AG04450 (cell line): ENCODE measurements around the gene RUNX2. TPM values are rescaled to one million over a fixed set of nuclear protein-coding genes. Genes with fewer than 3 reads are reported as not detected.

Experiments used
- CTCF ChIA-PET: fragments of 300-600, 350-600 bp; formaldehyde crosslinking; extraction: SDS; loops from one replicate; lab custom pipeline; 2022; ENCODE audit warnings: antibody characterized with exemption, inconsistent platforms; lab: Charles Lee
- POLR2A ChIA-PET: fragments of 350-600 bp; formaldehyde crosslinking; extraction: SDS; loops from one replicate; lab custom pipeline; 2021; ENCODE audit warnings: antibody characterized with exemption, inconsistent platforms; lab: Yijun Ruan, JAX
- DNase-seq: peaks from one replicate; pipeline ENCODE4 v3.0.0-alpha.2; 2011; ENCODE audit warnings: low read depth, low spot score
- H3K27ac ChIP-seq: one replicate; pipeline ENCODE4 v1.5.1; 2012; ENCODE audit warnings: low read depth, low read length, control low read depth
- H3K27me3 ChIP-seq: one replicate; pipeline ENCODE4 v1.6.0; 2012; ENCODE audit warnings: low read length; ENCODE audit not compliant: control insufficient read depth, insufficient read depth
- H3K4me3 ChIP-seq: 2 replicates; pipeline ENCODE4 v1.5.1; 2011; ENCODE audit warnings: mild to moderate bottlenecking, low read depth, low read length, control low read depth
- H3K9me3 ChIP-seq: 2 replicates; pipeline ENCODE4 v1.5.1; 2012; ENCODE audit warnings: low read length; ENCODE audit not compliant: control insufficient read depth, insufficient read depth
- CTCF ChIP-seq: IDR thresholded peaks from 2 replicates; pipeline ENCODE4 v1.5.1; 2011; ENCODE audit warnings: low read depth, low read length, control low read depth, inconsistent platforms
- polyA plus RNA-seq: library from polyadenylated mRNA; depleted of rRNA; stranded (reverse); fragments of >200 nt; gene quantifications from 2 replicates; pipeline ENCODE4 v1.2.3, GENCODE V29; 2011

Gene RUNX2
- polyA plus RNA-seq, 1 experiment, result 3.4 TPM

- H3K4me3 ChIP-seq, result no peak overlapping the region
- no peak overlapping the region for H3K27ac ChIP-seq
- no peaks in the 10 kb centered on the region for H3K27me3 ChIP-seq
- CTCF ChIA-PET, result no interaction called here
- TF ChIP-seq CTCF, result no peak
- H3K9me3 ChIP-seq, result no peaks in the 10 kb centered on the region
- POLR2A ChIA-PET, result no interaction called here
- no peak for DNase-seq
These were observed 362.7 kb downstream of the RUNX2 start for GRCh38 chr6:45690846-45691245.

- POLR2A ChIA-PET, result no interaction called here
These were observed 363.3 kb downstream of the RUNX2 start for GRCh38 chr6:45691426-45691825.

GRCh38 chr6:45692021-45692420 is 363.9 kb downstream of the RUNX2 start:
- H3K27ac ChIP-seq, result no peak overlapping the region
- no peak for DNase-seq
- TF ChIP-seq CTCF, result no peak
- CTCF ChIA-PET, result no interaction called here
- H3K9me3 ChIP-seq, result no peaks in the 10 kb centered on the region
- H3K27me3 ChIP-seq, result no peaks in the 10 kb centered on the region
- no peak overlapping the region for H3K4me3 ChIP-seq
- POLR2A ChIA-PET, result no interaction called here

More at GRCh38 chr6:45691426-45691825, 363.3 kb downstream of the RUNX2 start:
- Histone ChIP-seq H3K4me3 (no peak overlapping the region), H3K27ac (no peak overlapping the region), H3K9me3 (no peaks in the 10 kb centered on the region), H3K27me3 (no peaks in the 10 kb centered on the region)
- DNase-seq, result no peak
- no peak for TF ChIP-seq CTCF
- CTCF ChIA-PET, result no interaction called here

DNA sequence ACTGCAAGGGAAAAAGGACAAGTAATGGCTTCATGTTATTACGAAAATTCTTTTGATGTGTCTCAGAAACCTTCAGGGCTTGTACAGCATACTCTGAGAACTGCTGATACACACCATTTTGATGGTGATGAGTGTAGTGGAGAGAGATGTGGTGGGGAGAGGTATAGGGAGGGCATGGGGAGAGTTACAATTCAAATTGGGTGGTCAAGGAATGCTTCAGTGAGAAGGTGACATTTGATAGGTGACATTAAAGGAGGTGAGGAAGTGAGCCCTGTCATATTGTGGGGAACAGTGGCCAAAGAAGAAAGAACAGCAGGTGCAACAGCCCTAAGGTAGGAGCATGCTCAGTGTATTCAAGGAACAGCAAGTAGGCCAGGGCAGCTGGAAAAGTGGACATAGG is 368.6 kb downstream of the RUNX2 start:
- POLR2A ChIA-PET, result no interaction called here
- no peak for DNase-seq
- H3K27ac ChIP-seq, result no peak overlapping the region
- H3K4me3 ChIP-seq, result no peak overlapping the region
- no peaks in the 10 kb centered on the region for H3K27me3 ChIP-seq
- no peak for TF ChIP-seq CTCF
- CTCF ChIA-PET, result interaction anchor here (2.8 kb wide), 1 partner anchor 18 kb away, joined by 15 read pairs; no protein-coding TSS in a partner anchor
- peaks cover 4% of the 10 kb centered on the region; the same call in 1 of the 2 replicates for H3K9me3 ChIP-seq

- ChIA-PET POLR2A (interaction anchor here (0.7 to 1.2 kb wide), 3 partner anchors 10 to 252 kb away, joined by 3 read pairs; no protein-coding TSS in a partner anchor), CTCF (interaction anchor here (2.8 kb wide), 1 partner anchor 17 kb away, joined by 15 read pairs; no protein-coding TSS in a partner anchor)
- Histone ChIP-seq H3K27me3 (no peaks in the 10 kb centered on the region), H3K4me3 (no peak overlapping the region), H3K9me3 (peaks cover 4% of the 10 kb centered on the region; the same call in 1 of the 2 replicates), H3K27ac (peak overlapping the region; percentile 76)
- no peak for TF ChIP-seq CTCF
- DNase-seq, result peak; percentile 91
These were observed 369.5 kb downstream of the RUNX2 start for GRCh38 chr6:45697605-45698004.
